ENCODE results near the gene RPL32.

RPL32 gene

GRCh38 chr3:12859840-12860239, 18.5 kb upstream of the RPL32 start:
- H3K9me3 ChIP-seq (ENCODE audit: control insufficient read depth, insufficient read depth, low read depth, low read length) = no peaks in the 10 kb centered on the region
- ChIA-PET CTCF (interaction anchor here (0.6 to 1.5 kb wide), 3 partner anchors 32 to 123 kb away, joined by 3 to 5 read pairs (median 3); no protein-coding TSS in a partner anchor), POLR2A (interaction anchor here (0.5 kb wide), 1 partner anchor 125 kb away, joined by 4 read pairs; no protein-coding TSS in a partner anchor)
- H3K36me3 ChIP-seq (ENCODE audit: control insufficient read depth in 2 of 2, insufficient read depth in 1 of 2, low read length in 2 of 2) = no peaks in the 10 kb centered on the region
- no peak overlapping the region for H3K27ac ChIP-seq (ENCODE audit: extremely low read depth, low read depth, low read length)
- TF ChIP-seq MZF1 (tag by site-specific recombination; IDR thresholded peaks at IDR 0.05; ENCODE audit: borderline replicate concordance) (no peak), ZSCAN30 (tag by site-specific recombination; IDR thresholded peaks at IDR 0.05) (no peak), ZNF654 (tag by site-specific recombination; IDR thresholded peaks at IDR 0.05; ENCODE audit: low read depth) (no peak), ZNF518A (tag by site-specific recombination; conservative IDR thresholded peaks at IDR 0.05; ENCODE audit: low read depth) (no peak), YY1 (tag by site-specific recombination; IDR thresholded peaks at IDR 0.05) (no peak)
- TF ChIP-seq, protein P1, sequence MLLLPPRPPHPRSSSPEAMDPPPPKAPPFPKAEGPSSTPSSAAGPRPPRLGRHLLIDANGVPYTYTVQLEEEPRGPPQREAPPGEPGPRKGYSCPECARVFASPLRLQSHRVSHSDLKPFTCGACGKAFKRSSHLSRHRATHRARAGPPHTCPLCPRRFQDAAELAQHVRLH (tag by site-specific recombination; IDR thresholded peaks at IDR 0.05) = no peak
- TF ChIP-seq, protein P2, sequence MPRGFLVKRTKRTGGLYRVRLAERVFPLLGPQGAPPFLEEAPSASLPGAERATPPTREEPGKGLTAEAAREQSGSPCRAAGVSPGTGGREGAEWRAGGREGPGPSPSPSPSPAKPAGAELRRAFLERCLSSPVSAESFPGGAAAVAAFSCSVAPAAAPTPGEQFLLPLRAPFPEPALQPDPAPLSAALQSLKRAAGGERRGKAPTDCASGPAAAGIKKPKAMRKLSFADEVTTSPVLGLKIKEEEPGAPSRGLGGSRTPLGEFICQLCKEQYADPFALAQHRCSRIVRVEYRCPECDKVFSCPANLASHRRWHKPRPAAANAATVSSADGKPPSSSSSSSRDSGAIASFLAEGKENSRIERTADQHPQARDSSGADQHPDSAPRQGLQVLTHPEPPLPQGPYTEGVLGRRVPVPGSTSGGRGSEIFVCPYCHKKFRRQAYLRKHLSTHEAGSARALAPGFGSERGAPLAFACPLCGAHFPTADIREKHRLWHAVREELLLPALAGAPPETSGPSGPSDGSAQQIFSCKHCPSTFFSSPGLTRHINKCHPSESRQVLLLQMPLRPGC (tag by site-specific recombination; IDR thresholded peaks at IDR 0.05) = no peak
- H3K4me1 ChIP-seq (ENCODE audit: control insufficient read depth, insufficient read depth, low read length) = no peaks in the 10 kb centered on the region
- no peak overlapping the region for H3K4me3 ChIP-seq (ENCODE audit: low read depth, low read length)

GRCh38 chr3:12856626-12857025, 15.3 kb upstream of the RPL32 start:
- no peak overlapping the region for H3K27ac ChIP-seq (ENCODE audit: extremely low read depth, low read depth, low read length)
- no peak overlapping the region for H3K4me3 ChIP-seq (ENCODE audit: low read depth, low read length)
- ChIA-PET POLR2A (no interaction called here), CTCF (interaction anchor here (1.6 kb wide), 1 partner anchor 15 kb away, joined by 7 read pairs; the partner anchor contains the start of gene RPL32)
- TF ChIP-seq, protein P3, sequence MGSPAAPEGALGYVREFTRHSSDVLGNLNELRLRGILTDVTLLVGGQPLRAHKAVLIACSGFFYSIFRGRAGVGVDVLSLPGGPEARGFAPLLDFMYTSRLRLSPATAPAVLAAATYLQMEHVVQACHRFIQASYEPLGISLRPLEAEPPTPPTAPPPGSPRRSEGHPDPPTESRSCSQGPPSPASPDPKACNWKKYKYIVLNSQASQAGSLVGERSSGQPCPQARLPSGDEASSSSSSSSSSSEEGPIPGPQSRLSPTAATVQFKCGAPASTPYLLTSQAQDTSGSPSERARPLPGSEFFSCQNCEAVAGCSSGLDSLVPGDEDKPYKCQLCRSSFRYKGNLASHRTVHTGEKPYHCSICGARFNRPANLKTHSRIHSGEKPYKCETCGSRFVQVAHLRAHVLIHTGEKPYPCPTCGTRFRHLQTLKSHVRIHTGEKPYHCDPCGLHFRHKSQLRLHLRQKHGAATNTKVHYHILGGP (tag by site-specific recombination; IDR thresholded peaks at IDR 0.05) = no peak
- TF ChIP-seq ZNF335 (tag by site-specific recombination; conservative IDR thresholded peaks at IDR 0.05) (no peak), ZNF174 (tag by site-specific recombination; IDR thresholded peaks at IDR 0.05) (no peak), ZNF121 (tag by site-specific recombination; IDR thresholded peaks at IDR 0.05) (no peak), ZNF701 (tag by site-specific recombination; IDR thresholded peaks at IDR 0.05) (no peak), GFI1B (tag by site-specific recombination; IDR thresholded peaks at IDR 0.05) (no peak), PRDM1 (tag by site-specific recombination; IDR thresholded peaks at IDR 0.05) (no peak), ZNF510 (tag by site-specific recombination; IDR thresholded peaks at IDR 0.05; ENCODE audit: insufficient replicate concordance) (no peak), ZNF214 (tag by site-specific recombination; IDR thresholded peaks at IDR 0.05; ENCODE audit: borderline replicate concordance) (no peak), RBAK (tag by site-specific recombination; IDR thresholded peaks at IDR 0.05) (no peak), KLF1 (tag by site-specific recombination; IDR thresholded peaks at IDR 0.05) (no peak), ZNF138 (tag by site-specific recombination; IDR thresholded peaks at IDR 0.05; ENCODE audit: borderline replicate concordance) (no peak), ZIC2 (tag by site-specific recombination; IDR thresholded peaks at IDR 0.05) (no peak), ZNF555 (tag by site-specific recombination; conservative IDR thresholded peaks at IDR 0.05) (no peak), ZBTB17 (tag by site-specific recombination; IDR thresholded peaks at IDR 0.05) (no peak), ZNF391 (tag by site-specific recombination; IDR thresholded peaks at IDR 0.05; ENCODE audit: borderline replicate concordance, low read depth) (no peak), ZNF37A (tag by site-specific recombination; IDR thresholded peaks at IDR 0.05) (no peak), ZNF404 (tag by site-specific recombination; IDR thresholded peaks at IDR 0.05) (no peak)
- TF ChIP-seq, protein P4, sequence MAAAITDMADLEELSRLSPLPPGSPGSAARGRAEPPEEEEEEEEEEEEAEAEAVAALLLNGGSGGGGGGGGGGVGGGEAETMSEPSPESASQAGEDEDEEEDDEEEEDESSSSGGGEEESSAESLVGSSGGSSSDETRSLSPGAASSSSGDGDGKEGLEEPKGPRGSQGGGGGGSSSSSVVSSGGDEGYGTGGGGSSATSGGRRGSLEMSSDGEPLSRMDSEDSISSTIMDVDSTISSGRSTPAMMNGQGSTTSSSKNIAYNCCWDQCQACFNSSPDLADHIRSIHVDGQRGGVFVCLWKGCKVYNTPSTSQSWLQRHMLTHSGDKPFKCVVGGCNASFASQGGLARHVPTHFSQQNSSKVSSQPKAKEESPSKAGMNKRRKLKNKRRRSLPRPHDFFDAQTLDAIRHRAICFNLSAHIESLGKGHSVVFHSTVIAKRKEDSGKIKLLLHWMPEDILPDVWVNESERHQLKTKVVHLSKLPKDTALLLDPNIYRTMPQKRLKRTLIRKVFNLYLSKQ (tag by site-specific recombination; IDR thresholded peaks at IDR 0.05; ENCODE audit: borderline replicate concordance) = no peak
- no peaks in the 10 kb centered on the region for H3K36me3 ChIP-seq (ENCODE audit: control insufficient read depth in 2 of 2, insufficient read depth in 1 of 2, low read length in 2 of 2)
- no peaks in the 10 kb centered on the region for H3K4me1 ChIP-seq (ENCODE audit: control insufficient read depth, insufficient read depth, low read length)
- H3K9me3 ChIP-seq (ENCODE audit: control insufficient read depth, insufficient read depth, low read depth, low read length) = no peaks in the 10 kb centered on the region
